HG03280 (cell line): ENCODE measurements around the gene SLC4A5.
"Not testable (repeated sequence)": the region's sequence is repeated elsewhere in the genome, so short reads cannot be mapped to it uniquely, and the experiment has no call there.

ENCODE experiments used
- ATAC-seq: cut with Tn5 transposase; IDR thresholded peaks from one replicate; pipeline ENCODE4 v1.9.1; 2021; ENCODE audit warnings: mild to moderate bottlenecking, moderate library complexity; ENCODE audit not compliant: unreplicated experiment

SLC4A5 gene

GRCh38 chr2:74366036-74366435 lies 22.8 kb upstream of the SLC4A5 start:
- ATAC-seq: no peak

- ATAC-seq: no peak
These were observed 21.6 kb upstream of the SLC4A5 start for GRCh38 chr2:74364533-74365505.

- ATAC-seq: no peak
These were observed 18.1 kb upstream of the SLC4A5 start for GRCh38 chr2:74361327-74361726.

- ATAC-seq: no peak
These were observed 14.4 kb upstream of the SLC4A5 start for GRCh38 chr2:74357627-74358026.

GRCh38 chr2:74349889-74350288 lies 6.7 kb upstream of the SLC4A5 start:
- ATAC-seq: no peak

GRCh38 chr2:74347742-74348141 lies 4.5 kb upstream of the SLC4A5 start:
- no peak for ATAC-seq

GRCh38 chr2:74347303-74347702 lies 4.1 kb upstream of the SLC4A5 start:
- no peak for ATAC-seq

- ATAC-seq: no peak
These were observed 2.2 kb upstream of the SLC4A5 start for GRCh38 chr2:74345272-74345943.

GRCh38 chr2:74336227-74336626 lies 7.0 kb downstream of the SLC4A5 start:
- ATAC-seq: not testable (repeated sequence)

GRCh38 chr2:74334931-74335333 lies 8.3 kb downstream of the SLC4A5 start:
- ATAC-seq: peak; percentile 50

GRCh38 chr2:74333896-74334586 lies 9.2 kb downstream of the SLC4A5 start:
- ATAC-seq: no peak

- no peak for ATAC-seq
These were observed 10.0 kb downstream of the SLC4A5 start for GRCh38 chr2:74333175-74333574.

- ATAC-seq: no peak
These were observed 10.6 kb downstream of the SLC4A5 start for GRCh38 chr2:74332550-74333174.

GRCh38 chr2:74328573-74328972 lies 14.6 kb downstream of the SLC4A5 start:
- ATAC-seq: no peak

- no peak for ATAC-seq
These were observed 15.1 kb downstream of the SLC4A5 start for GRCh38 chr2:74328074-74328473.

- no peak for ATAC-seq
These were observed 15.6 kb downstream of the SLC4A5 start for GRCh38 chr2:74327627-74328026.

- ATAC-seq: no peak
These were observed 16.0 kb downstream of the SLC4A5 start for GRCh38 chr2:74327199-74327598.

- ATAC-seq: no peak
These were observed 17.4 kb downstream of the SLC4A5 start for GRCh38 chr2:74325815-74326214.

- no peak for ATAC-seq
These were observed 21.5 kb downstream of the SLC4A5 start for GRCh38 chr2:74321737-74322136.

GRCh38 chr2:74317701-74318100 lies 25.5 kb downstream of the SLC4A5 start:
- ATAC-seq: no peak
